H9 (cell line): ENCODE measurements around the gene TRPV5. TPM values are rescaled to one million over a fixed set of nuclear protein-coding genes. Genes with fewer than 3 reads are reported as not detected.

ENCODE experiments used
- DNase-seq: peaks from one replicate; pipeline ENCODE4 v3.0.0-alpha.2; 2017
- H2AFZ ChIP-seq: one replicate; pipeline ENCODE4 v1.6.1; 2013; ENCODE audit warnings: mild to moderate bottlenecking, low read length, control low read depth, moderate library complexity
- H2AK5ac ChIP-seq: 2 replicates; pipeline ENCODE4 v1.6.1; 2013; ENCODE audit warnings: low read length, control low read depth, mixed read lengths; ENCODE audit not compliant: insufficient read length
- H2BK120ac ChIP-seq: one replicate; pipeline ENCODE4 v1.6.1; 2013; ENCODE audit warnings: low read depth, mild to moderate bottlenecking, low read length, control low read depth, inconsistent platforms; ENCODE audit not compliant: poor library complexity, severe bottlenecking
- H2BK12ac ChIP-seq: 2 replicates; pipeline ENCODE4 v1.6.1; 2013; ENCODE audit warnings: low read length, control low read depth, mixed read lengths, low read depth; ENCODE audit not compliant: insufficient read length
- H2BK15ac ChIP-seq: 2 replicates; pipeline ENCODE4 v1.6.1; 2013; ENCODE audit warnings: low read depth, low read length, control low read depth
- H2BK20ac ChIP-seq: one replicate; pipeline ENCODE4 v1.6.1; 2013; ENCODE audit warnings: low read depth, mild to moderate bottlenecking, low read length, control low read depth, inconsistent platforms; ENCODE audit not compliant: poor library complexity, severe bottlenecking
- H2BK5ac ChIP-seq: 2 replicates; pipeline ENCODE4 v1.6.1; 2013; ENCODE audit warnings: low read length, control low read depth, mixed read lengths; ENCODE audit not compliant: insufficient read length
- H3K14ac ChIP-seq: 2 replicates; pipeline ENCODE4 v1.6.1; 2013; ENCODE audit warnings: low read length, control low read depth; ENCODE audit not compliant: insufficient read depth
- H3K18ac ChIP-seq: 2 replicates; pipeline ENCODE4 v1.6.1; 2013; ENCODE audit warnings: low read depth, mild to moderate bottlenecking, mixed read lengths, low read length, control low read depth; ENCODE audit not compliant: insufficient read length
- H3K23ac ChIP-seq: 2 replicates; pipeline ENCODE4 v1.6.1; 2013; ENCODE audit warnings: low read length, control low read depth, mixed read lengths, low read depth; ENCODE audit not compliant: insufficient read length
- H3K23me2 ChIP-seq: 2 replicates; pipeline ENCODE4 v1.6.1; 2013; ENCODE audit warnings: low read depth, mild to moderate bottlenecking, mixed read lengths, low read length, control low read depth; ENCODE audit not compliant: insufficient read length, poor library complexity, severe bottlenecking
- H3K27ac ChIP-seq: 2 replicates; pipeline ENCODE4 v1.5.1; 2013; ENCODE audit warnings: low read length, control low read depth, mixed read lengths, low read depth; ENCODE audit not compliant: insufficient read length
- H3K27me3 ChIP-seq: 2 replicates; pipeline ENCODE4 v1.6.1; 2013; ENCODE audit warnings: low read length, control low read depth, inconsistent platforms; ENCODE audit not compliant: insufficient read depth
- H3K4ac ChIP-seq: 2 replicates; pipeline ENCODE4 v1.6.1; 2013; ENCODE audit warnings: low read depth, mild to moderate bottlenecking, control low read depth, inconsistent platforms, low read length, moderate library complexity
- H3K4me1 ChIP-seq: 2 replicates; pipeline ENCODE4 v1.6.1; 2013; ENCODE audit warnings: low read length, control low read depth, inconsistent platforms; ENCODE audit not compliant: insufficient read depth
- H3K4me2 ChIP-seq: 2 replicates; pipeline ENCODE4 v1.6.1; 2013; ENCODE audit warnings: low read length, control low read depth, mixed read lengths; ENCODE audit not compliant: insufficient read length, insufficient read depth
- H3K56ac ChIP-seq: 2 replicates; pipeline ENCODE4 v1.6.1; 2013; ENCODE audit warnings: low read depth, mild to moderate bottlenecking, mixed read lengths, low read length, control low read depth; ENCODE audit not compliant: insufficient read length
- H3K79me1 ChIP-seq: 2 replicates; pipeline ENCODE4 v1.6.1; 2013; ENCODE audit warnings: low read depth, mild to moderate bottlenecking, moderate library complexity, low read length, control low read depth, inconsistent platforms; ENCODE audit not compliant: insufficient read depth, poor library complexity, severe bottlenecking
- H3K79me2 ChIP-seq: 2 replicates; pipeline ENCODE4 v1.6.1; 2013; ENCODE audit warnings: low read length, control low read depth, inconsistent platforms; ENCODE audit not compliant: insufficient read depth
- H3K9ac ChIP-seq: 2 replicates; pipeline ENCODE4 v1.6.1; 2013; ENCODE audit warnings: low read length, control low read depth, mixed read lengths; ENCODE audit not compliant: insufficient read length; ENCODE audit errors: extremely low read depth
- H3K9me3 ChIP-seq: one replicate; pipeline ENCODE4 v1.6.1; 2013; ENCODE audit warnings: low read depth, low read length, inconsistent platforms; ENCODE audit not compliant: control insufficient read depth
- H3T11ph ChIP-seq: one replicate; pipeline ENCODE4 v1.6.1; 2013; ENCODE audit warnings: mild to moderate bottlenecking, low read length, control low read depth, inconsistent platforms
- H4K20me1 ChIP-seq: one replicate; pipeline ENCODE4 v1.6.1; 2013; ENCODE audit not compliant: control insufficient read depth, insufficient read length, insufficient read depth
- H4K5ac ChIP-seq: 2 replicates; pipeline ENCODE4 v1.6.1; 2013; ENCODE audit warnings: low read depth, mild to moderate bottlenecking, mixed read lengths, low read length, control low read depth; ENCODE audit not compliant: insufficient read length
- H4K8ac ChIP-seq: replicated peaks from 2 replicates; pipeline ENCODE4 v1.6.1; 2013; ENCODE audit warnings: low read length, control low read depth, mixed read lengths, low read depth; ENCODE audit not compliant: insufficient read length
- H4K91ac ChIP-seq: 2 replicates; pipeline ENCODE4 v1.6.1; 2013; ENCODE audit warnings: low read depth, mild to moderate bottlenecking, moderate library complexity, mixed read lengths, low read length, control low read depth; ENCODE audit not compliant: insufficient read length
- H3K27ac Mint-ChIP-seq, 3 experiments: 2 replicates in 2 of 3; 3 replicates in 1 of 3; pipeline ENCODE4 v1.8.0; 2020 to 2021; ENCODE audit warnings: mixed read lengths in 3 of 3, mild to moderate bottlenecking in 1 of 3, moderate library complexity in 1 of 3
- H3K27me3 Mint-ChIP-seq: 2 replicates; pipeline ENCODE4 v1.8.0; 2021; ENCODE audit warnings: low read depth, mild to moderate bottlenecking, moderate library complexity, mixed read lengths
- H3K36me3 Mint-ChIP-seq, 3 experiments: 2 replicates in 2 of 3; 3 replicates in 1 of 3; pipeline ENCODE4 v1.8.0; 2020 to 2021; ENCODE audit warnings: low read depth in 3 of 3, mixed read lengths in 3 of 3; ENCODE audit not compliant: insufficient read depth in 1 of 3
- H3K4me1 Mint-ChIP-seq, 2 experiments: 2 replicates each; pipeline ENCODE4 v1.8.0; 2020; ENCODE audit warnings: mixed read lengths in 2 of 2
- H3K4me3 Mint-ChIP-seq, 2 experiments: 2 replicates in 1 of 2; 3 replicates in 1 of 2; pipeline ENCODE4 v1.8.0; 2020 to 2021; ENCODE audit warnings: mild to moderate bottlenecking in 2 of 2, mixed read lengths in 2 of 2, moderate library complexity in 1 of 2
- H3K9me3 Mint-ChIP-seq, 2 experiments: 2 replicates in 1 of 2; 3 replicates in 1 of 2; pipeline ENCODE4 v1.8.0; 2020; ENCODE audit warnings: mild to moderate bottlenecking in 2 of 2, mixed read lengths in 2 of 2, moderate library complexity in 1 of 2
- CTCF ChIP-seq: fragments of 200-600 bp; sonication (generic); conservative IDR thresholded peaks from 3 replicates; pipeline ENCODE4 v1.8.0; 2021; ENCODE audit warnings: antibody characterized with exemption, mild to moderate bottlenecking
- WGBS: extraction: QIAGEN DNeasy Blood & Tissue Kit; methylation state at CpG from one replicate; pipeline ENCODE4 v1.1.7; 2013; ENCODE audit warnings: missing lambda C conversion rate, low lambda C conversion rate, mixed read lengths; ENCODE audit not compliant: insufficient read length; ENCODE audit errors: extremely low coverage; 5-methylcytosine and 5-hydroxymethylcytosine counted together
- total RNA-seq: library from RNA; stranded (reverse); gene quantifications from 2 replicates; pipeline ENCODE4 v1.2.1, GENCODE V29; 2021

TRPV5 gene
- total RNA-seq, 1 experiment from 2014 or later, result not detected

- H3K9me3 ChIP-seq, result no peaks in the 10 kb centered on the region
- H3K27me3 ChIP-seq, result no peaks in the 10 kb centered on the region
- no peak overlapping the region for H2BK120ac ChIP-seq
- peak overlapping the region in 1 of 3 experiments; percentile 97; a peak in 2 of 7 replicates for H3K27ac Mint-ChIP-seq
- H2BK12ac ChIP-seq, result no peak overlapping the region
- peak overlapping the region; percentile 46 for H4K8ac ChIP-seq
- H3K9ac ChIP-seq, result no peak overlapping the region
- no peak overlapping the region for H3K18ac ChIP-seq
- H3K4me2 ChIP-seq, result no peak overlapping the region
- no peak overlapping the region for H3K4ac ChIP-seq
- H2AK5ac ChIP-seq, result no peak overlapping the region
- H3T11ph ChIP-seq, result no peak overlapping the region
- H4K5ac ChIP-seq, result no peak overlapping the region
- peaks cover 18% of the 10 kb centered on the region for H3K27me3 Mint-ChIP-seq
- H3K14ac ChIP-seq, result no peak overlapping the region
- no peaks in the 10 kb centered on the region for H3K79me1 ChIP-seq
- no peaks in the 10 kb centered on the region for H4K20me1 ChIP-seq
- no CpG with 5 or more reads among the region's 3 CpGs for WGBS
- no peak overlapping the region for H2BK15ac ChIP-seq
- H3K4me1 ChIP-seq, result no peaks in the 10 kb centered on the region; the same call in 1 of the 2 replicates
- H3K4me1 Mint-ChIP-seq, result peaks cover 22 to 28% of the 10 kb centered on the region in 2 experiments
- no peak overlapping the region for H3K23ac ChIP-seq
- H3K56ac ChIP-seq, result no peak overlapping the region
- H3K79me2 ChIP-seq, result no peaks in the 10 kb centered on the region
- H4K91ac ChIP-seq, result no peak overlapping the region
- TF ChIP-seq CTCF, result no peak
- H3K36me3 Mint-ChIP-seq, result peaks cover 0 to 13% (median 0%) of the 10 kb centered on the region in 3 experiments; a peak in 3 of 7 replicates
- no peak overlapping the region for H2BK20ac ChIP-seq
- H3K9me3 Mint-ChIP-seq, result peaks cover 7 to 10% of the 10 kb centered on the region in 2 experiments
- H3K4me3 Mint-ChIP-seq, result no peak overlapping the region
- no peak for DNase-seq
- no peak overlapping the region for H2AFZ ChIP-seq
- no peaks in the 10 kb centered on the region for H3K23me2 ChIP-seq
- H3K27ac ChIP-seq, result no peak overlapping the region
- no peak overlapping the region for H2BK5ac ChIP-seq
These were observed 35.0 kb downstream of the TRPV5 start for GRCh38 chr7:142898377-142899170.
